ENCODE results near the gene SAMD11. TPM values are rescaled to one million over a fixed set of nuclear protein-coding genes. Genes with fewer than 3 reads are reported as not detected.

SAMD11 gene
- total RNA-seq, 1 experiment from 2014 or later: 13.5 TPM

DNA sequence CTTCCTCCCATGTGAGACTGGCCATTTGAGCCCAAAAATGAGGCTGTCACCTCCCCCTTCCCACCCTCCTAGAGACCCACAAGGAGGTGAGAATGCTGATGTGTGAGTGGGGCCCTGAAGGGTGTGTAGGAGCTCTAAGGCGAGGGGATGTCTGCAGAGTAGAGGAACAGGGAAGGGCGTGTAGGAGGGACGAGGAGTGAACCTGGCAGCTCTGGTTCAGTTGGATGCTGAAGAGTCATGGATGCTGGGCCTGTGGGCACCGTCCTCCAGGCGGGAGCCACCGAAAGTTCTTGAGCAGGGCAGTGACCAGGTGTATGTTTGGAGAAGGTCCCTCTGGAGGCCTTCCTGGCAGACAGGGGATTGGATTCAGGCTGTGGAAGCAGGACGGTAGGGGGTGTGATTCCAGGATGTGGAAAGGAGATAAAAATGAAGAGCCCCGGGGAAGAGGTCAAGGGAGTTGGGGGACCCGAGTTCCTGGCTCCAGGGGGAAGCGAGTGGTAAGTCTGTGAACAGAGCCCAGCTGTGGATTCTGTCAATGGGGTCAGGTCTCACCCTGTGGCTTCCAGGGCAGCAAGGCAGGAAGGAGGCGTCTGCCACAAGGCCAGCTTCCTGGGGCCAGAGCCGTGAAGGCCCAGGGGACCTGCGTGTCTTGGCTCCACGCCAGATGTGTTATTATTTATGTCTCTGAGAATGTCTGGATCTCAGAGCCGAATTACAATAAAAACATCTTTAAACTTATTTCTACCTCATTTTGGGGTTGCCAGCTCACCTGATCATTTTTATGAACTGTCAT, 7.9 kb downstream of the SAMD11 start:
- no peak overlapping the region for H4K8ac ChIP-seq (replicated peaks; ENCODE audit: insufficient read length, low read depth, low read length)
- WGBS (ENCODE audit: extremely low coverage, insufficient read length, low lambda C conversion rate): no CpG with 5 or more reads among the region's 15 CpGs
- H2BK20ac ChIP-seq (ENCODE audit: low read depth, low read length, poor library complexity, severe bottlenecking): no peak overlapping the region
- no peak overlapping the region for H3K4me3 Mint-ChIP-seq
- TF ChIP-seq, protein P1, sequence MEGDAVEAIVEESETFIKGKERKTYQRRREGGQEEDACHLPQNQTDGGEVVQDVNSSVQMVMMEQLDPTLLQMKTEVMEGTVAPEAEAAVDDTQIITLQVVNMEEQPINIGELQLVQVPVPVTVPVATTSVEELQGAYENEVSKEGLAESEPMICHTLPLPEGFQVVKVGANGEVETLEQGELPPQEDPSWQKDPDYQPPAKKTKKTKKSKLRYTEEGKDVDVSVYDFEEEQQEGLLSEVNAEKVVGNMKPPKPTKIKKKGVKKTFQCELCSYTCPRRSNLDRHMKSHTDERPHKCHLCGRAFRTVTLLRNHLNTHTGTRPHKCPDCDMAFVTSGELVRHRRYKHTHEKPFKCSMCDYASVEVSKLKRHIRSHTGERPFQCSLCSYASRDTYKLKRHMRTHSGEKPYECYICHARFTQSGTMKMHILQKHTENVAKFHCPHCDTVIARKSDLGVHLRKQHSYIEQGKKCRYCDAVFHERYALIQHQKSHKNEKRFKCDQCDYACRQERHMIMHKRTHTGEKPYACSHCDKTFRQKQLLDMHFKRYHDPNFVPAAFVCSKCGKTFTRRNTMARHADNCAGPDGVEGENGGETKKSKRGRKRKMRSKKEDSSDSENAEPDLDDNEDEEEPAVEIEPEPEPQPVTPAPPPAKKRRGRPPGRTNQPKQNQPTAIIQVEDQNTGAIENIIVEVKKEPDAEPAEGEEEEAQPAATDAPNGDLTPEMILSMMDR (conservative IDR thresholded peaks at IDR 0.05): no peak
- no peak overlapping the region for H2BK15ac ChIP-seq (ENCODE audit: low read depth, low read length)
- H4K91ac ChIP-seq (ENCODE audit: insufficient read length, low read depth, low read length): no peak overlapping the region
- H3K27me3 ChIP-seq (ENCODE audit: insufficient read depth, low read length): peaks cover 67% of the 10 kb centered on the region
- H3K56ac ChIP-seq (ENCODE audit: insufficient read length, low read depth, low read length): no peak overlapping the region
- peaks cover 89% of the 10 kb centered on the region for H3K27me3 Mint-ChIP-seq (ENCODE audit: low read depth)
- H3K79me2 ChIP-seq (ENCODE audit: insufficient read depth, low read length): no peaks in the 10 kb centered on the region
- H2AK5ac ChIP-seq (ENCODE audit: insufficient read length, low read length): no peak overlapping the region
- H4K20me1 ChIP-seq (ENCODE audit: control insufficient read depth, insufficient read depth, insufficient read length): peaks cover 5% of the 10 kb centered on the region
- H2BK5ac ChIP-seq (ENCODE audit: insufficient read length, low read length): no peak overlapping the region
- H2BK120ac ChIP-seq (ENCODE audit: low read depth, low read length, poor library complexity, severe bottlenecking): no peak overlapping the region
- H3K4me1 ChIP-seq (ENCODE audit: insufficient read depth, low read length): no peaks in the 10 kb centered on the region
- no peaks in the 10 kb centered on the region for H3K23me2 ChIP-seq (ENCODE audit: insufficient read length, low read depth, low read length, poor library complexity, severe bottlenecking)
- H3K36me3 Mint-ChIP-seq (ENCODE audit: insufficient read depth in 1 of 3, low read depth in 3 of 3): peaks cover 0 to 3% (median 2%) of the 10 kb centered on the region in 3 experiments; a peak in 2 of 7 replicates
- H3K27ac ChIP-seq (ENCODE audit: insufficient read length, low read depth, low read length): no peak overlapping the region
- H2AFZ ChIP-seq (ENCODE audit: low read length): no peak overlapping the region
- no peak overlapping the region for H3K4ac ChIP-seq (ENCODE audit: low read depth, low read length)
- H3K18ac ChIP-seq (ENCODE audit: insufficient read length, low read depth, low read length): no peak overlapping the region
- DNase-seq: no peak
- peaks cover 0 to 2% of the 10 kb centered on the region in 2 experiments; a peak in 1 of 5 replicates for H3K9me3 Mint-ChIP-seq
- peaks cover 9 to 32% of the 10 kb centered on the region in 2 experiments for H3K4me1 Mint-ChIP-seq
- H2BK12ac ChIP-seq (ENCODE audit: insufficient read length, low read depth, low read length): no peak overlapping the region
- no peak overlapping the region; the same call in 1 of the 2 replicates for H3K14ac ChIP-seq (ENCODE audit: insufficient read depth, low read length)
- H3T11ph ChIP-seq (ENCODE audit: low read length): no peak overlapping the region
- no peak overlapping the region for H4K5ac ChIP-seq (ENCODE audit: insufficient read length, low read depth, low read length)
- no peak overlapping the region for H3K4me2 ChIP-seq (ENCODE audit: insufficient read depth, insufficient read length, low read length)
- no peak overlapping the region for H3K23ac ChIP-seq (ENCODE audit: insufficient read length, low read depth, low read length)
- no peaks in the 10 kb centered on the region for H3K79me1 ChIP-seq (ENCODE audit: insufficient read depth, low read depth, low read length, poor library complexity, severe bottlenecking)
- no peak overlapping the region for H3K27ac Mint-ChIP-seq
- H3K9me3 ChIP-seq (ENCODE audit: control insufficient read depth, low read depth, low read length): no peaks in the 10 kb centered on the region
- H3K9ac ChIP-seq (ENCODE audit: extremely low read depth, insufficient read length, low read length): no peak overlapping the region

All from H9 (cell line).